Right lobe of liver (tissue), 4 donors: ENCODE results near the gene EGFL8.

ENCODE experiments used
- POLR2A ChIP-seq: fragments of 450-650 bp; IDR thresholded peaks from one replicate; pipeline ENCODE4 v1.6.1; 2017; ENCODE audit warnings: antibody characterized with exemption, mild to moderate bottlenecking
- TF ChIP-seq, protein P1 (sequence below), 4 donors: fragments of 200-600 bp in 3 of 4; fragments of 450-650 bp in 1 of 4; IDR thresholded peaks; one replicate each; pipeline versions ENCODE4 v1.5.1 to v1.8.0; 2016 to 2022; ENCODE audit warnings: antibody characterized with exemption in 4 of 4, mild to moderate bottlenecking in 2 of 4
- donor health status: DM: no; HTN: no; CAD: no.
- donor health status: DM: no; HTN: no; CAD: no.
- donor health status: DM: no; HTN: yes; CAD: no.

DNA sequence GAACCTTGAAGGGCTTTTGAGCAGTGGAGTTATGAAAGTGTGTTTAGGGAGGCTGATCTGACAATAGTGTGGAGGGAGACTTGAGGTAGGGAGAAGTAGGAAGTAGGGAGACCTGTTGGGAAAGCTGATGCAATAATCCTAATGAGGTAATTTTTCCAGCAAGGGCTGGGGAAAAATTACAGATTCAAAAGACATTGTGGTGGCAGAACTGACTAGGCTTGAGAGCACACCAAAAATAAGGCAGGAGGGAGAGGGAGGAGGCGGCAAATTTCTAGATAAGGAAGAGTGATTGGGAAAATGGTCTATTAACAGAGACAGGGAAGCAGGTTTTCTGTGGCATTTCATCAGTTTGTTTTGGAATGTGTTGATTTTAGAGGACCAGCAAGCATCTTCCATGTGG, 18.1 kb upstream of the EGFL8 start:
- TF ChIP-seq, protein P1, sequence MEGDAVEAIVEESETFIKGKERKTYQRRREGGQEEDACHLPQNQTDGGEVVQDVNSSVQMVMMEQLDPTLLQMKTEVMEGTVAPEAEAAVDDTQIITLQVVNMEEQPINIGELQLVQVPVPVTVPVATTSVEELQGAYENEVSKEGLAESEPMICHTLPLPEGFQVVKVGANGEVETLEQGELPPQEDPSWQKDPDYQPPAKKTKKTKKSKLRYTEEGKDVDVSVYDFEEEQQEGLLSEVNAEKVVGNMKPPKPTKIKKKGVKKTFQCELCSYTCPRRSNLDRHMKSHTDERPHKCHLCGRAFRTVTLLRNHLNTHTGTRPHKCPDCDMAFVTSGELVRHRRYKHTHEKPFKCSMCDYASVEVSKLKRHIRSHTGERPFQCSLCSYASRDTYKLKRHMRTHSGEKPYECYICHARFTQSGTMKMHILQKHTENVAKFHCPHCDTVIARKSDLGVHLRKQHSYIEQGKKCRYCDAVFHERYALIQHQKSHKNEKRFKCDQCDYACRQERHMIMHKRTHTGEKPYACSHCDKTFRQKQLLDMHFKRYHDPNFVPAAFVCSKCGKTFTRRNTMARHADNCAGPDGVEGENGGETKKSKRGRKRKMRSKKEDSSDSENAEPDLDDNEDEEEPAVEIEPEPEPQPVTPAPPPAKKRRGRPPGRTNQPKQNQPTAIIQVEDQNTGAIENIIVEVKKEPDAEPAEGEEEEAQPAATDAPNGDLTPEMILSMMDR (IDR thresholded peaks at IDR 0.05), result no peak
- TF ChIP-seq POLR2A, result no peak
